ENCODE data around the gene ANO2. TPM values are rescaled to one million over a fixed set of nuclear protein-coding genes. Genes with fewer than 3 reads are reported as not detected.

ANO2 gene
- total and polyA plus RNA-seq, 4 donors: 0.03 to 0.25 (median 0.15) TPM

DNA sequence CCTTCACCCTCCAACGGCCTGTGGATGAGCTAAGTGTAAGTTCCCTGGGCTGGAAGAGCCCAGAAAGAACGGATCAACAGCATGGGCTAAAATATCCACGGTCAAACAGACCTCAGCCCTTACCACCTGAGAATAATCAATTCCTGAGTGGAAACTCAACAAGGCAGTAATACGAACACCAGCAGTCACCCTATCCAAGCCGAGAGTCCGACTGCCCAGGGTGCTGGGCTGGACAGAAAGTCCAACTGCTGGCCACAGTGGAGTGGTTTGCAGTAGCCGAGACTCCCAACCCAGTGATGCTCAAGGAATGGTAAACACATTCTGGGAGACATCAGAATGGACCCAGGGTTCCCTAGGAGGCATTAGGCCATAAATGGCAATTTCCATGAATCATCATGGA is 36.8 kb downstream of the ANO2 start (continued):
- TF ChIP-seq, protein P1, sequence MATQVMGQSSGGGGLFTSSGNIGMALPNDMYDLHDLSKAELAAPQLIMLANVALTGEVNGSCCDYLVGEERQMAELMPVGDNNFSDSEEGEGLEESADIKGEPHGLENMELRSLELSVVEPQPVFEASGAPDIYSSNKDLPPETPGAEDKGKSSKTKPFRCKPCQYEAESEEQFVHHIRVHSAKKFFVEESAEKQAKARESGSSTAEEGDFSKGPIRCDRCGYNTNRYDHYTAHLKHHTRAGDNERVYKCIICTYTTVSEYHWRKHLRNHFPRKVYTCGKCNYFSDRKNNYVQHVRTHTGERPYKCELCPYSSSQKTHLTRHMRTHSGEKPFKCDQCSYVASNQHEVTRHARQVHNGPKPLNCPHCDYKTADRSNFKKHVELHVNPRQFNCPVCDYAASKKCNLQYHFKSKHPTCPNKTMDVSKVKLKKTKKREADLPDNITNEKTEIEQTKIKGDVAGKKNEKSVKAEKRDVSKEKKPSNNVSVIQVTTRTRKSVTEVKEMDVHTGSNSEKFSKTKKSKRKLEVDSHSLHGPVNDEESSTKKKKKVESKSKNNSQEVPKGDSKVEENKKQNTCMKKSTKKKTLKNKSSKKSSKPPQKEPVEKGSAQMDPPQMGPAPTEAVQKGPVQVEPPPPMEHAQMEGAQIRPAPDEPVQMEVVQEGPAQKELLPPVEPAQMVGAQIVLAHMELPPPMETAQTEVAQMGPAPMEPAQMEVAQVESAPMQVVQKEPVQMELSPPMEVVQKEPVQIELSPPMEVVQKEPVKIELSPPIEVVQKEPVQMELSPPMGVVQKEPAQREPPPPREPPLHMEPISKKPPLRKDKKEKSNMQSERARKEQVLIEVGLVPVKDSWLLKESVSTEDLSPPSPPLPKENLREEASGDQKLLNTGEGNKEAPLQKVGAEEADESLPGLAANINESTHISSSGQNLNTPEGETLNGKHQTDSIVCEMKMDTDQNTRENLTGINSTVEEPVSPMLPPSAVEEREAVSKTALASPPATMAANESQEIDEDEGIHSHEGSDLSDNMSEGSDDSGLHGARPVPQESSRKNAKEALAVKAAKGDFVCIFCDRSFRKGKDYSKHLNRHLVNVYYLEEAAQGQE (IDR thresholded peaks at IDR 0.05): no peak
- TF ChIP-seq HNF4G (IDR thresholded peaks at IDR 0.05): no peak

DNA sequence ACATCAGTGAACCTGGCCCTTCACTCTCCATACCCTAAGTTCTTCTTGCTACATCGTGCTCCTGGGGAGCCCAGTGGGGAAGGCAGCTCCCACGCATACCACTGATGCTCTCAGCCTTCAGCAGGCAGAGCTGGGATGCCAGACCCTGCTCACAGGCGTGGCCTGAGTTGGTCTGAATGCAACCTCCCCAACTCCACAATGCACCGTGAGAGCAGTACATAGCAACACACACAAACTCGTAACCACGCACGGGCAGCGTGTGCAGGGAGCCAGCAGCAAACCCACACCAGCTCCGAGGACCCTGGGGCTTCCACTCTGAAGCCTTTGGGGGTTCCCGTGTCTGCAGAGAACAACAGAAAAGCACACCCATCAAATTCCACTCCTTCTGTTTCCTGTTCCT is 37.3 kb downstream of the ANO2 start:
- TF ChIP-seq, protein P2, sequence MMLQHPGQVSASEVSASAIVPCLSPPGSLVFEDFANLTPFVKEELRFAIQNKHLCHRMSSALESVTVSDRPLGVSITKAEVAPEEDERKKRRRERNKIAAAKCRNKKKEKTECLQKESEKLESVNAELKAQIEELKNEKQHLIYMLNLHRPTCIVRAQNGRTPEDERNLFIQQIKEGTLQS (IDR thresholded peaks at IDR 0.05): no peak
- TF ChIP-seq, protein P1 (IDR thresholded peaks at IDR 0.05): no peak
- TF ChIP-seq GABPA (IDR thresholded peaks at IDR 0.05 in 1 of 2, conservative IDR thresholded peaks at IDR 0.05 in 1 of 2) (no peak), RXRA (IDR thresholded peaks at IDR 0.05) (no peak), EGR1 (IDR thresholded peaks at IDR 0.05; ENCODE audit: low read depth in 2 of 2) (no peak), HNF4G (IDR thresholded peaks at IDR 0.05) (no peak), SP1 (IDR thresholded peaks at IDR 0.05) (no peak), YY1 (IDR thresholded peaks at IDR 0.05) (no peak), FOXA2 (IDR thresholded peaks at IDR 0.05) (no peak), FOXA1 (IDR thresholded peaks at IDR 0.05) (no peak), RAD21 (IDR thresholded peaks at IDR 0.05) (no peak), HNF4A (conservative IDR thresholded peaks at IDR 0.05) (no peak), JUND (IDR thresholded peaks at IDR 0.05) (no peak), TAF1 (conservative IDR thresholded peaks at IDR 0.05) (no peak)
- TF ChIP-seq, protein P3, sequence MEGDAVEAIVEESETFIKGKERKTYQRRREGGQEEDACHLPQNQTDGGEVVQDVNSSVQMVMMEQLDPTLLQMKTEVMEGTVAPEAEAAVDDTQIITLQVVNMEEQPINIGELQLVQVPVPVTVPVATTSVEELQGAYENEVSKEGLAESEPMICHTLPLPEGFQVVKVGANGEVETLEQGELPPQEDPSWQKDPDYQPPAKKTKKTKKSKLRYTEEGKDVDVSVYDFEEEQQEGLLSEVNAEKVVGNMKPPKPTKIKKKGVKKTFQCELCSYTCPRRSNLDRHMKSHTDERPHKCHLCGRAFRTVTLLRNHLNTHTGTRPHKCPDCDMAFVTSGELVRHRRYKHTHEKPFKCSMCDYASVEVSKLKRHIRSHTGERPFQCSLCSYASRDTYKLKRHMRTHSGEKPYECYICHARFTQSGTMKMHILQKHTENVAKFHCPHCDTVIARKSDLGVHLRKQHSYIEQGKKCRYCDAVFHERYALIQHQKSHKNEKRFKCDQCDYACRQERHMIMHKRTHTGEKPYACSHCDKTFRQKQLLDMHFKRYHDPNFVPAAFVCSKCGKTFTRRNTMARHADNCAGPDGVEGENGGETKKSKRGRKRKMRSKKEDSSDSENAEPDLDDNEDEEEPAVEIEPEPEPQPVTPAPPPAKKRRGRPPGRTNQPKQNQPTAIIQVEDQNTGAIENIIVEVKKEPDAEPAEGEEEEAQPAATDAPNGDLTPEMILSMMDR (IDR thresholded peaks at IDR 0.05; ENCODE audit: low read depth, low read length, missing input control): no peak
- TF ChIP-seq, protein P4, sequence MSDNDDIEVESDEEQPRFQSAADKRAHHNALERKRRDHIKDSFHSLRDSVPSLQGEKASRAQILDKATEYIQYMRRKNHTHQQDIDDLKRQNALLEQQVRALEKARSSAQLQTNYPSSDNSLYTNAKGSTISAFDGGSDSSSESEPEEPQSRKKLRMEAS (IDR thresholded peaks at IDR 0.05): no peak
- TF ChIP-seq, protein P5, sequence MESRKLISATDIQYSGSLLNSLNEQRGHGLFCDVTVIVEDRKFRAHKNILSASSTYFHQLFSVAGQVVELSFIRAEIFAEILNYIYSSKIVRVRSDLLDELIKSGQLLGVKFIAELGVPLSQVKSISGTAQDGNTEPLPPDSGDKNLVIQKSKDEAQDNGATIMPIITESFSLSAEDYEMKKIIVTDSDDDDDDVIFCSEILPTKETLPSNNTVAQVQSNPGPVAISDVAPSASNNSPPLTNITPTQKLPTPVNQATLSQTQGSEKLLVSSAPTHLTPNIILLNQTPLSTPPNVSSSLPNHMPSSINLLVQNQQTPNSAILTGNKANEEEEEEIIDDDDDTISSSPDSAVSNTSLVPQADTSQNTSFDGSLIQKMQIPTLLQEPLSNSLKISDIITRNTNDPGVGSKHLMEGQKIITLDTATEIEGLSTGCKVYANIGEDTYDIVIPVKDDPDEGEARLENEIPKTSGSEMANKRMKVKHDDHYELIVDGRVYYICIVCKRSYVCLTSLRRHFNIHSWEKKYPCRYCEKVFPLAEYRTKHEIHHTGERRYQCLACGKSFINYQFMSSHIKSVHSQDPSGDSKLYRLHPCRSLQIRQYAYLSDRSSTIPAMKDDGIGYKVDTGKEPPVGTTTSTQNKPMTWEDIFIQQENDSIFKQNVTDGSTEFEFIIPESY (IDR thresholded peaks at IDR 0.05): no peak
- no peak overlapping the region for H3K4me3 ChIP-seq (ENCODE audit: low read depth in 1 of 3, low read length in 3 of 3)
- H3K27me3 ChIP-seq (ENCODE audit: control insufficient read depth in 4 of 4, insufficient read depth in 4 of 4, low read length in 3 of 4): peaks cover 0 to 3% (median 0%) of the 10 kb centered on the region in 4 donors
- H3K9ac ChIP-seq (ENCODE audit: low read depth in 1 of 2, low read length in 2 of 2): no peak overlapping the region
- WGBS: 75% methylated on average over 10 of the region's 10 CpGs
- H3K4me1 ChIP-seq (ENCODE audit: control insufficient read depth in 4 of 4, insufficient read depth in 4 of 4, low read length in 3 of 4): no peaks in the 10 kb centered on the region
- no peak for DNase-seq (ENCODE audit: low spot score)
- H3K27ac ChIP-seq (ENCODE audit: low read depth in 1 of 2, low read length in 2 of 2): no peak overlapping the region
- no peaks in the 10 kb centered on the region for H3K36me3 ChIP-seq (ENCODE audit: control insufficient read depth in 4 of 4, insufficient read depth in 3 of 4, low read depth in 1 of 4, low read length in 3 of 4)
- H3K9me3 ChIP-seq (ENCODE audit: control insufficient read depth in 4 of 4, low read length in 3 of 4): no peaks in the 10 kb centered on the region

All from liver (tissue), 9 donors.